C4-2B (cell line): Measurements from ENCODE around the gene CRADD.

Source experiments
- ZFX ChIP-seq: fragments of 450-650 bp; IDR thresholded peaks from 2 replicates; pipeline ENCODE4 v1.6.1; 2017
- TF ChIP-seq, protein P1 (sequence below): fragments of 450-650 bp; conservative IDR thresholded peaks from 2 replicates; pipeline ENCODE4 v1.5.1; 2017; ENCODE audit warnings: mild to moderate bottlenecking

DNA sequence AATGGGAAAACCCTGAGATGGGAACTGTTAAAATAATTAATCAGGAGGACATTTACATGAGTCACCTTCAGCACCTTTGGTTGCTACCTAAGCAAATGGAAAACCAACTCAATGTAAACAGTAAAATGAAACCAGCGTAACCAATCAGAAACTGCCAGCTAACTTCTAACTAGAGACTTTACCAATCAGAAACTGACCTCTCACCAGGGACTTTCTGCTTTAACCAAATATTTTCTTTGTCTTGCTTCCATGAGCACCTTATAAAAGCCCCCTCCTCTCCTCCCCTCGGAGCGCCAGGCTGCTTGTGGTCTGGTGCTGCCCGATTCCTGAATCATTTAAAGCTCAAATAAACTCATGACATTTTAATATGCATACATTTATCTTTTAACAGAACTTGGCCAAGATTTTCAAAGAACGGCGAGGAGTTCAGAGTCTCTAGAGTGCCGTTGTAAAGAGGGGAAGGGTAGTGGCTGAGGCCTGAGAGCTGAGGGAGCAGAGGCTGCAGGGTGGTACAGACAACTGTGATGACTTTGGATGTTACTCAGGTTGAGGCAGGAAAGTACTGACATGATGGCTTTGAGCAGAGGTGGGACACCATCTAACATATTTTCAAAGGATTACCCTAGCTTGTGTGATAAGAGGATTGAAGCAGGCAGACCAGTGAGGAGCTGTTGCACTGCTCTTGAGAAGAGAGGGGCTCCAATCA is 183.6 kb downstream of the CRADD start:
- TF ChIP-seq, protein P1, sequence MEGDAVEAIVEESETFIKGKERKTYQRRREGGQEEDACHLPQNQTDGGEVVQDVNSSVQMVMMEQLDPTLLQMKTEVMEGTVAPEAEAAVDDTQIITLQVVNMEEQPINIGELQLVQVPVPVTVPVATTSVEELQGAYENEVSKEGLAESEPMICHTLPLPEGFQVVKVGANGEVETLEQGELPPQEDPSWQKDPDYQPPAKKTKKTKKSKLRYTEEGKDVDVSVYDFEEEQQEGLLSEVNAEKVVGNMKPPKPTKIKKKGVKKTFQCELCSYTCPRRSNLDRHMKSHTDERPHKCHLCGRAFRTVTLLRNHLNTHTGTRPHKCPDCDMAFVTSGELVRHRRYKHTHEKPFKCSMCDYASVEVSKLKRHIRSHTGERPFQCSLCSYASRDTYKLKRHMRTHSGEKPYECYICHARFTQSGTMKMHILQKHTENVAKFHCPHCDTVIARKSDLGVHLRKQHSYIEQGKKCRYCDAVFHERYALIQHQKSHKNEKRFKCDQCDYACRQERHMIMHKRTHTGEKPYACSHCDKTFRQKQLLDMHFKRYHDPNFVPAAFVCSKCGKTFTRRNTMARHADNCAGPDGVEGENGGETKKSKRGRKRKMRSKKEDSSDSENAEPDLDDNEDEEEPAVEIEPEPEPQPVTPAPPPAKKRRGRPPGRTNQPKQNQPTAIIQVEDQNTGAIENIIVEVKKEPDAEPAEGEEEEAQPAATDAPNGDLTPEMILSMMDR, result no peak
- no peak for TF ChIP-seq ZFX
